HepG2 (cell line): ENCODE measurements around the gene MGAT2.

Experiments used
- POLR2A ChIP-seq, 2 experiments: IDR thresholded peaks; 2 replicates each; pipeline ENCODE4 v1.6.1; 2011; ENCODE audit warnings: low read depth in 2 of 2, low read length in 2 of 2, mild to moderate bottlenecking in 1 of 2, moderate library complexity in 1 of 2; ENCODE audit not compliant: insufficient read depth in 1 of 2
- PPARG ChIP-seq: conservative IDR thresholded peaks from 2 replicates; pipeline ENCODE4 v1.6.1; 2016; ENCODE audit warnings: missing biosample characterization, missing genetic modification reagents
- RNF2 ChIP-seq: fragments of 450-650 bp; conservative IDR thresholded peaks from 2 replicates; pipeline ENCODE4 v1.6.1; 2016; ENCODE audit warnings: low read depth
- TF ChIP-seq, protein P1 (sequence below): sonication (generic); formaldehyde crosslinking; IDR thresholded peaks from 2 replicates; pipeline ENCODE4 v1.4.0; 2020; ENCODE audit warnings: missing genetic modification reagents
- TF ChIP-seq, protein P2 (sequence below): sonication (generic); formaldehyde crosslinking; IDR thresholded peaks from 2 replicates; pipeline ENCODE4 v1.4.0; 2020; ENCODE audit warnings: missing genetic modification reagents, borderline replicate concordance
- TF ChIP-seq, protein P3 (sequence below): sonication (generic); formaldehyde crosslinking; IDR thresholded peaks from 2 replicates; pipeline ENCODE4 v1.5.0; 2020; ENCODE audit warnings: mild to moderate bottlenecking, missing genetic modification reagents, moderate library complexity
- TF ChIP-seq, protein P4 (sequence below): sonication (generic); formaldehyde crosslinking; IDR thresholded peaks from 2 replicates; pipeline ENCODE4 v1.4.0; 2020; ENCODE audit warnings: mild to moderate bottlenecking, low read depth, missing genetic modification reagents

DNA sequence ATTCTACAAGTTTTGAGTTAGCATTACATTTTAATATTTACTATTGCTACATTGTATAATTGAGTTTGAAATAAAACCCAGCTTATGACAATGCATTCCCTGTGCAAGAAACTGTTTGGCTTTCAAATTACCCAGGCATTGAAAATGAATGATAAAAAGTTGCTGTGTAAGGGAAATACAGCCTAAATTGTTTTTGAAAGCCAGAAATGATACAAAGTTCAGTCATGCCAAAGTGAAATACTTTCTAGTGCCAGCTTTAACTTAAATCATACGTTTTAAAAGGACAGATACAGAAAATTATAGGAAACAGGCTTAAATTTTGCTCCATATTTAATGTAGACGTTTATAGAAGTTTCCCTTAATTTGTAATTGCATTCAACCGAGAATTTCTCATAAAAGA, 2.8 kb downstream of the MGAT2 start:
- TF ChIP-seq, protein P1, sequence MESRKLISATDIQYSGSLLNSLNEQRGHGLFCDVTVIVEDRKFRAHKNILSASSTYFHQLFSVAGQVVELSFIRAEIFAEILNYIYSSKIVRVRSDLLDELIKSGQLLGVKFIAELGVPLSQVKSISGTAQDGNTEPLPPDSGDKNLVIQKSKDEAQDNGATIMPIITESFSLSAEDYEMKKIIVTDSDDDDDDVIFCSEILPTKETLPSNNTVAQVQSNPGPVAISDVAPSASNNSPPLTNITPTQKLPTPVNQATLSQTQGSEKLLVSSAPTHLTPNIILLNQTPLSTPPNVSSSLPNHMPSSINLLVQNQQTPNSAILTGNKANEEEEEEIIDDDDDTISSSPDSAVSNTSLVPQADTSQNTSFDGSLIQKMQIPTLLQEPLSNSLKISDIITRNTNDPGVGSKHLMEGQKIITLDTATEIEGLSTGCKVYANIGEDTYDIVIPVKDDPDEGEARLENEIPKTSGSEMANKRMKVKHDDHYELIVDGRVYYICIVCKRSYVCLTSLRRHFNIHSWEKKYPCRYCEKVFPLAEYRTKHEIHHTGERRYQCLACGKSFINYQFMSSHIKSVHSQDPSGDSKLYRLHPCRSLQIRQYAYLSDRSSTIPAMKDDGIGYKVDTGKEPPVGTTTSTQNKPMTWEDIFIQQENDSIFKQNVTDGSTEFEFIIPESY: no peak
- TF ChIP-seq PPARG (CRISPR knock-in tag) (no peak), RNF2 (no peak), POLR2A (IDR thresholded peaks at IDR 0.05; ENCODE audit: insufficient read depth in 1 of 2, low read depth in 2 of 2, low read length in 2 of 2) (no peak)
- TF ChIP-seq, protein P2, sequence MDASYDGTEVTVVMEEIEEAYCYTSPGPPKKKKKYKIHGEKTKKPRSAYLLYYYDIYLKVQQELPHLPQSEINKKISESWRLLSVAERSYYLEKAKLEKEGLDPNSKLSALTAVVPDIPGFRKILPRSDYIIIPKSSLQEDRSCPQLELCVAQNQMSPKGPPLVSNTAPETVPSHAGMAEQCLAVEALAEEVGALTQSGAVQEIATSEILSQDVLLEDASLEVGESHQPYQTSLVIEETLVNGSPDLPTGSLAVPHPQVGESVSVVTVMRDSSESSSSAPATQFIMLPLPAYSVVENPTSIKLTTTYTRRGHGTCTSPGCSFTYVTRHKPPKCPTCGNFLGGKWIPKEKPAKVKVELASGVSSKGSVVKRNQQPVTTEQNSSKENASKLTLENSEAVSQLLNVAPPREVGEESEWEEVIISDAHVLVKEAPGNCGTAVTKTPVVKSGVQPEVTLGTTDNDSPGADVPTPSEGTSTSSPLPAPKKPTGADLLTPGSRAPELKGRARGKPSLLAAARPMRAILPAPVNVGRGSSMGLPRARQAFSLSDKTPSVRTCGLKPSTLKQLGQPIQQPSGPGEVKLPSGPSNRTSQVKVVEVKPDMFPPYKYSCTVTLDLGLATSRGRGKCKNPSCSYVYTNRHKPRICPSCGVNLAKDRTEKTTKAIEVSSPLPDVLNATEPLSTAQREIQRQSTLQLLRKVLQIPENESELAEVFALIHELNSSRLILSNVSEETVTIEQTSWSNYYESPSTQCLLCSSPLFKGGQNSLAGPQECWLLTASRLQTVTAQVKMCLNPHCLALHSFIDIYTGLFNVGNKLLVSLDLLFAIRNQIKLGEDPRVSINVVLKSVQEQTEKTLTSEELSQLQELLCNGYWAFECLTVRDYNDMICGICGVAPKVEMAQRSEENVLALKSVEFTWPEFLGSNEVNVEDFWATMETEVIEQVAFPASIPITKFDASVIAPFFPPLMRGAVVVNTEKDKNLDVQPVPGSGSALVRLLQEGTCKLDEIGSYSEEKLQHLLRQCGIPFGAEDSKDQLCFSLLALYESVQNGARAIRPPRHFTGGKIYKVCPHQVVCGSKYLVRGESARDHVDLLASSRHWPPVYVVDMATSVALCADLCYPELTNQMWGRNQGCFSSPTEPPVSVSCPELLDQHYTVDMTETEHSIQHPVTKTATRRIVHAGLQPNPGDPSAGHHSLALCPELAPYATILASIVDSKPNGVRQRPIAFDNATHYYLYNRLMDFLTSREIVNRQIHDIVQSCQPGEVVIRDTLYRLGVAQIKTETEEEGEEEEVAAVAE (CRISPR knock-in tag): no peak
- TF ChIP-seq, protein P3, sequence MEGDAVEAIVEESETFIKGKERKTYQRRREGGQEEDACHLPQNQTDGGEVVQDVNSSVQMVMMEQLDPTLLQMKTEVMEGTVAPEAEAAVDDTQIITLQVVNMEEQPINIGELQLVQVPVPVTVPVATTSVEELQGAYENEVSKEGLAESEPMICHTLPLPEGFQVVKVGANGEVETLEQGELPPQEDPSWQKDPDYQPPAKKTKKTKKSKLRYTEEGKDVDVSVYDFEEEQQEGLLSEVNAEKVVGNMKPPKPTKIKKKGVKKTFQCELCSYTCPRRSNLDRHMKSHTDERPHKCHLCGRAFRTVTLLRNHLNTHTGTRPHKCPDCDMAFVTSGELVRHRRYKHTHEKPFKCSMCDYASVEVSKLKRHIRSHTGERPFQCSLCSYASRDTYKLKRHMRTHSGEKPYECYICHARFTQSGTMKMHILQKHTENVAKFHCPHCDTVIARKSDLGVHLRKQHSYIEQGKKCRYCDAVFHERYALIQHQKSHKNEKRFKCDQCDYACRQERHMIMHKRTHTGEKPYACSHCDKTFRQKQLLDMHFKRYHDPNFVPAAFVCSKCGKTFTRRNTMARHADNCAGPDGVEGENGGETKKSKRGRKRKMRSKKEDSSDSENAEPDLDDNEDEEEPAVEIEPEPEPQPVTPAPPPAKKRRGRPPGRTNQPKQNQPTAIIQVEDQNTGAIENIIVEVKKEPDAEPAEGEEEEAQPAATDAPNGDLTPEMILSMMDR (CRISPR knock-in tag): no peak
- TF ChIP-seq, protein P4, sequence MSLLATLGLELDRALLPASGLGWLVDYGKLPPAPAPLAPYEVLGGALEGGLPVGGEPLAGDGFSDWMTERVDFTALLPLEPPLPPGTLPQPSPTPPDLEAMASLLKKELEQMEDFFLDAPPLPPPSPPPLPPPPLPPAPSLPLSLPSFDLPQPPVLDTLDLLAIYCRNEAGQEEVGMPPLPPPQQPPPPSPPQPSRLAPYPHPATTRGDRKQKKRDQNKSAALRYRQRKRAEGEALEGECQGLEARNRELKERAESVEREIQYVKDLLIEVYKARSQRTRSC (CRISPR knock-in tag): no peak
